H1 (cell line): ENCODE data around the gene ECSIT. TPM values are rescaled to one million over a fixed set of nuclear protein-coding genes. Genes with fewer than 3 reads are reported as not detected.
"Not testable (repeated sequence)": the region's sequence is repeated elsewhere in the genome, so short reads cannot be mapped to it uniquely, and the experiment has no call there.

Experiments
- CTCF ChIA-PET: fragments of 300-600 bp; sonication (Branson Sonifier 250); formaldehyde crosslinking; loops from one replicate; lab custom pipeline; 2021; ENCODE audit not compliant: partially characterized antibody; lab: Charles Lee
- POLR2A ChIA-PET: fragments of 300-600 bp; sonication (Branson Sonifier 250); formaldehyde crosslinking; loops from one replicate; lab custom pipeline; 2021; ENCODE audit warnings: inconsistent platforms; ENCODE audit not compliant: partially characterized antibody; lab: Charles Lee
- DNase-seq, 2 experiments: peaks; one replicate each; pipeline versions ENCODE4 v3.0.0 to v3.0.0-alpha.2; 2010 to 2022; ENCODE audit warnings: low spot score in 2 of 2, low read depth in 1 of 2, mixed read lengths in 1 of 2
- FAIRE-seq: peaks from 2 replicates; lab custom pipeline; 2011; peaks lifted over from hg19 to GRCh38; lab: Jason Lieb, UNC
- H2AFZ ChIP-seq: 2 replicates; pipeline ENCODE4 v1.8.1; 2012; ENCODE audit warnings: low read length, inconsistent platforms
- H2AK5ac ChIP-seq: 2 replicates; pipeline ENCODE4 v1.6.1; 2013; ENCODE audit warnings: low read depth, low read length
- H2BK120ac ChIP-seq: replicated peaks from 2 replicates; pipeline ENCODE3; 2013; ENCODE audit warnings: low read depth, low read length, inconsistent platforms
- H2BK12ac ChIP-seq: 2 replicates; pipeline ENCODE4 v1.6.1; 2013; ENCODE audit warnings: low read depth, low read length
- H2BK15ac ChIP-seq: 2 replicates; pipeline ENCODE4 v1.6.1; 2013; ENCODE audit warnings: low read length
- H2BK20ac ChIP-seq: 2 replicates; pipeline ENCODE4 v1.6.1; 2013; ENCODE audit warnings: low read length
- H2BK5ac ChIP-seq: 2 replicates; pipeline ENCODE4 v1.6.1; 2013; ENCODE audit warnings: low read depth, low read length
- H3K14ac ChIP-seq: 2 replicates; pipeline ENCODE4 v1.6.1; 2013; ENCODE audit warnings: inconsistent platforms; ENCODE audit not compliant: insufficient read length
- H3K18ac ChIP-seq: 2 replicates; pipeline ENCODE4 v1.6.1; 2013; ENCODE audit warnings: low read length; ENCODE audit errors: extremely low read depth
- H3K23ac ChIP-seq: 2 replicates; pipeline ENCODE4 v1.6.1; 2013; ENCODE audit warnings: inconsistent platforms; ENCODE audit not compliant: insufficient read length
- H3K23me2 ChIP-seq: 2 replicates; pipeline ENCODE4 v1.6.1; 2013; ENCODE audit warnings: low read depth, low read length
- H3K27ac ChIP-seq: 2 replicates; pipeline ENCODE4 v1.6.1; 2011; ENCODE audit warnings: low read depth, low read length, inconsistent platforms
- H3K27me3 ChIP-seq, 4 experiments: replicated peaks in 1 of 4; 1 replicate in 1 of 4; 2 replicates in 3 of 4; pipeline versions ENCODE4 v1.6.1 to v1.8.1; 2011 to 2013; ENCODE audit warnings: low read length in 3 of 4, mild to moderate bottlenecking in 3 of 4, inconsistent platforms in 2 of 4, mixed read lengths in 2 of 4, moderate library complexity in 1 of 4; ENCODE audit not compliant: control insufficient read depth in 3 of 4, insufficient read depth in 3 of 4; ENCODE audit errors: extremely low read depth in 1 of 4
- H3K36me3 ChIP-seq, 4 experiments: 2 replicates each; pipeline versions ENCODE4 v1.6.1 to v1.8.1; 2011 to 2013; ENCODE audit warnings: mild to moderate bottlenecking in 4 of 4, low read length in 3 of 4, moderate library complexity in 2 of 4, control low read depth in 1 of 4, inconsistent platforms in 1 of 4; ENCODE audit not compliant: insufficient read depth in 4 of 4, control insufficient read depth in 2 of 4
- H3K4ac ChIP-seq: replicated peaks from 2 replicates; pipeline ENCODE3; 2013; ENCODE audit warnings: low read length, low read depth, mixed read lengths, inconsistent platforms; ENCODE audit not compliant: insufficient read length
- H3K4me1 ChIP-seq, 4 experiments: replicated peaks in 1 of 4; 1 replicate in 1 of 4; 2 replicates in 3 of 4; pipeline versions ENCODE4 v1.6.1 to v1.8.1; 2011 to 2013; ENCODE audit warnings: low read length in 3 of 4, inconsistent platforms in 2 of 4, mixed read lengths in 1 of 4; ENCODE audit not compliant: insufficient read depth in 4 of 4, control insufficient read depth in 3 of 4
- H3K4me2 ChIP-seq, 2 experiments: 2 replicates each; pipeline versions ENCODE4 v1.6.1 to v1.8.1; 2011 to 2013; ENCODE audit warnings: low read depth in 2 of 2, low read length in 2 of 2, control low read depth in 1 of 2, inconsistent platforms in 1 of 2, mild to moderate bottlenecking in 1 of 2; ENCODE audit not compliant: insufficient read depth in 1 of 2
- H3K4me3 ChIP-seq, 4 experiments: fragments of 200-600, 300-600 bp in 1 of 4; sonication (generic), shearing (Covaris generic), sonication (Bioruptor Twin) in 1 of 4; 2 replicates each; pipeline versions ENCODE4 v1.5.1 to v1.8.1; 2011 to 2016; ENCODE audit warnings: low read length in 4 of 4, low read depth in 3 of 4, control low read depth in 2 of 4, inconsistent platforms in 2 of 4, mild to moderate bottlenecking in 2 of 4, mixed read lengths in 1 of 4, moderate library complexity in 1 of 4; ENCODE audit not compliant: insufficient read depth in 2 of 4; ENCODE audit errors: extremely low read depth in 1 of 4
- H3K56ac ChIP-seq: replicated peaks from 2 replicates; pipeline ENCODE3; 2013; ENCODE audit warnings: low read depth, mild to moderate bottlenecking, mixed read lengths, low read length, inconsistent platforms; ENCODE audit not compliant: insufficient read length
- H3K79me1 ChIP-seq: 2 replicates; pipeline ENCODE4 v1.6.1; 2013; ENCODE audit warnings: low read depth, low read length, control low read depth
- H3K79me2 ChIP-seq, 2 experiments: 2 replicates each; pipeline versions ENCODE4 v1.6.1 to v1.8.1; 2012 to 2013; ENCODE audit warnings: low read length in 2 of 2, mild to moderate bottlenecking in 2 of 2, inconsistent platforms in 1 of 2; ENCODE audit not compliant: insufficient read depth in 2 of 2, control insufficient read depth in 1 of 2
- H3K9ac ChIP-seq, 4 experiments: replicated peaks in 1 of 4; 1 replicate in 1 of 4; 2 replicates in 3 of 4; pipeline versions ENCODE4 v1.6.1 to v1.8.1; 2011 to 2013; ENCODE audit warnings: low read depth in 3 of 4, low read length in 3 of 4, control low read depth in 2 of 4, mild to moderate bottlenecking in 2 of 4, moderate library complexity in 2 of 4, inconsistent platforms in 1 of 4; ENCODE audit errors: extremely low read depth in 1 of 4
- H3K9me3 ChIP-seq, 2 experiments: 2 replicates each; pipeline versions ENCODE4 v1.6.1 to v1.8.1; 2012 to 2013; ENCODE audit warnings: mild to moderate bottlenecking in 2 of 2, moderate library complexity in 2 of 2, control low read depth in 1 of 2, inconsistent platforms in 1 of 2, low read depth in 1 of 2, low read length in 1 of 2, mixed read lengths in 1 of 2; ENCODE audit not compliant: insufficient read depth in 2 of 2
- H4K20me1 ChIP-seq, 2 experiments: replicated peaks in 1 of 2; 2 replicates each; pipeline versions ENCODE3 to v1.8.1; 2011 to 2013; ENCODE audit warnings: inconsistent platforms in 2 of 2, low read length in 2 of 2, mild to moderate bottlenecking in 1 of 2; ENCODE audit not compliant: insufficient read depth in 2 of 2, control insufficient read depth in 1 of 2
- H4K5ac ChIP-seq: 2 replicates; pipeline ENCODE4 v1.6.1; 2013; ENCODE audit warnings: low read length, low read depth, mixed read lengths, inconsistent platforms; ENCODE audit not compliant: insufficient read length
- H4K8ac ChIP-seq: 2 replicates; pipeline ENCODE4 v1.8.0; 2013; ENCODE audit warnings: mild to moderate bottlenecking, moderate library complexity, low read length, inconsistent platforms; ENCODE audit not compliant: insufficient read depth; ENCODE audit errors: extremely low read depth
- H4K91ac ChIP-seq: replicated peaks from 2 replicates; pipeline ENCODE3; 2013; ENCODE audit warnings: low read length, mixed read lengths, inconsistent platforms; ENCODE audit not compliant: insufficient read length
- FOSL1 ChIP-seq: IDR thresholded peaks from 2 replicates; pipeline ENCODE4 v1.6.1; 2011; ENCODE audit warnings: mild to moderate bottlenecking, low read depth, low read length, moderate library complexity; ENCODE audit not compliant: insufficient read depth
- TBP ChIP-seq: IDR thresholded peaks from 2 replicates; pipeline ENCODE4 v1.6.1; 2011; ENCODE audit warnings: low read depth, low read length, improper control_type of control experiment
- TCF12 ChIP-seq: IDR thresholded peaks from 2 replicates; pipeline ENCODE4 v1.6.1; 2011; ENCODE audit warnings: low read depth, mild to moderate bottlenecking, low read length
- WGBS, 2 experiments: shearing (Covaris generic) in 1 of 2; methylation state at CpG; one replicate each; pipeline versions ENCODE4 v1.1.6 to v1.1.7; 2013 to 2015; ENCODE audit warnings: low lambda C conversion rate in 2 of 2, mixed read lengths in 2 of 2, inconsistent platforms in 1 of 2, low coverage in 1 of 2, missing lambda C conversion rate in 1 of 2; ENCODE audit not compliant: insufficient replicate concordance in 2 of 2, insufficient coverage in 1 of 2, insufficient read length in 1 of 2; ENCODE audit errors: extremely low coverage in 1 of 2, missing lambda C conversion rate in 1 of 2; 5-methylcytosine and 5-hydroxymethylcytosine counted together
- polyA plus RNA-seq, 7 experiments: library from polyadenylated mRNA; depleted of rRNA in 3 of 7; stranded (reverse) in 5 of 7; unstranded in 2 of 7; fragments of >200 nt in 5 of 7; fragments of 200-250 nt in 2 of 7; gene quantifications; 1 replicate in 5 of 7; 2 replicates in 1 of 7; 4 replicates in 1 of 7; pipeline versions ENCODE4 v1.2.1 to v1.2.3, GENCODE V29; 2011 to 2013; ENCODE audit warnings: missing spikeins in 2 of 7, mixed read lengths in 2 of 7
- total RNA-seq: library from RNA; stranded (reverse); fragmentation: NEBNext Ultra II Directional; extraction: Animal tissue kit (Norgen Biotek cat#: 25700); gene quantifications from 2 replicates; pipeline ENCODE4 v1.2.1, GENCODE V29; 2021

Gene ECSIT
- total and polyA plus RNA-seq, 2 of the 8 experiments (the other 6 are each of a cell fraction or from before 2014, with no cell fraction given): 55.7 to 74.1 TPM

- FAIRE-seq (no peak), DNase-seq (no peak)
- Histone ChIP-seq H2AFZ (no peak overlapping the region), H2BK120ac (no peak overlapping the region), H2BK5ac (no peak overlapping the region), H4K5ac (no peak overlapping the region), H3K9ac (no peak overlapping the region), H3K4me3 (no peak overlapping the region), H3K79me1 (no peaks in the 10 kb centered on the region), H3K14ac (no peak overlapping the region), H3K23me2 (no peaks in the 10 kb centered on the region), H3K4me1 (no peaks in the 10 kb centered on the region), H2BK12ac (no peak overlapping the region), H4K91ac (no peak overlapping the region), H3K4me2 (no peak overlapping the region), H3K9me3 (no peaks in the 10 kb centered on the region), H3K4ac (no peak overlapping the region), H3K79me2 (no peaks in the 10 kb centered on the region), H2BK15ac (no peak overlapping the region), H3K27ac (no peak overlapping the region), H2BK20ac (no peak overlapping the region), H4K20me1 (no peaks in the 10 kb centered on the region), H3K36me3 (no peaks in the 10 kb centered on the region), H3K56ac (no peak overlapping the region), H2AK5ac (no peak overlapping the region), H3K23ac (no peak overlapping the region), H3K18ac (no peak overlapping the region), H4K8ac (no peak overlapping the region), H3K27me3 (no peaks in the 10 kb centered on the region)
- no peak for TF ChIP-seq TCF12
- TF ChIP-seq TBP: no peak
- TF ChIP-seq FOSL1: no peak
- 91% methylated on average over 2 of the region's 2 CpGs; no CpG with 5 or more reads in 1 of the 2 experiments for WGBS, 2 experiments
- ChIA-PET CTCF (no interaction called here), POLR2A (no interaction called here)
These were observed 37.2 kb upstream of the ECSIT start for GRCh38 chr19:11566164-11566563.

- H3K27me3 ChIP-seq, POLR2A ChIA-PET, H4K8ac ChIP-seq, H2AFZ ChIP-seq, H2AK5ac ChIP-seq, H2BK120ac ChIP-seq, H3K9me3 ChIP-seq, CTCF ChIA-PET, H3K79me1 ChIP-seq, H3K56ac ChIP-seq, H4K20me1 ChIP-seq, H3K9ac ChIP-seq, H3K23me2 ChIP-seq, H2BK12ac ChIP-seq, H2BK5ac ChIP-seq, H3K14ac ChIP-seq, H3K18ac ChIP-seq, H3K4me2 ChIP-seq, DNase-seq, H4K91ac ChIP-seq, H3K4me1 ChIP-seq, H2BK15ac ChIP-seq, H3K36me3 ChIP-seq, H2BK20ac ChIP-seq, H3K4ac ChIP-seq, H3K23ac ChIP-seq, H3K79me2 ChIP-seq, FAIRE-seq, H4K5ac ChIP-seq, H3K4me3 ChIP-seq, H3K27ac ChIP-seq: not testable (repeated sequence)
- WGBS, 2 experiments: 92% methylated on average over 3 of the region's 5 CpGs; no CpG with 5 or more reads in 1 of the 2 experiments
These were observed 36.7 kb upstream of the ECSIT start for GRCh38 chr19:11565649-11565980.
